CD14-positive monocyte (primary cell): ENCODE measurements around the gene NEDD4L. TPM values are rescaled to one million over a fixed set of nuclear protein-coding genes. Genes with fewer than 3 reads are reported as not detected.

Source experiments
- DNase-seq, 3 donors: peaks; one replicate each; pipeline ENCODE4 v3.0.0-alpha.2; 2011 to 2022
- H2AFZ ChIP-seq: 2 replicates; pipeline ENCODE4 v1.6.0; 2012; ENCODE audit warnings: mild to moderate bottlenecking, low read depth, low read length, inconsistent platforms; ENCODE audit not compliant: insufficient read depth, poor library complexity, severe bottlenecking
- H3K27ac ChIP-seq, 2 donors: 1 replicate in 1 of 2; 2 replicates in 1 of 2; pipeline ENCODE4 v1.5.1; 2012 to 2013; ENCODE audit warnings: low read length in 2 of 2, control low read depth in 1 of 2, inconsistent platforms in 1 of 2, low read depth in 1 of 2, mild to moderate bottlenecking in 1 of 2
- H3K27me3 ChIP-seq, 2 donors: one replicate each; pipeline versions ENCODE4 v1.6.0 to v1.6.1; 2011 to 2013; ENCODE audit warnings: low read length in 2 of 2; ENCODE audit not compliant: control insufficient read depth in 2 of 2, insufficient read depth in 2 of 2
- H3K36me3 ChIP-seq, 2 donors: replicated peaks in 1 of 2; 1 replicate in 1 of 2; 2 replicates in 1 of 2; pipeline versions ENCODE4 v1.5.1 to v1.6.1; 2012 to 2013; ENCODE audit warnings: low read length in 2 of 2, control low read depth in 1 of 2, inconsistent platforms in 1 of 2, mild to moderate bottlenecking in 1 of 2; ENCODE audit not compliant: insufficient read depth in 2 of 2, control insufficient read depth in 1 of 2
- H3K4me1 ChIP-seq, 2 donors: 1 replicate in 1 of 2; 2 replicates in 1 of 2; pipeline versions ENCODE4 v1.5.1 to v1.6.1; 2012 to 2013; ENCODE audit warnings: low read length in 2 of 2, control low read depth in 1 of 2, inconsistent platforms in 1 of 2, mild to moderate bottlenecking in 1 of 2, moderate library complexity in 1 of 2; ENCODE audit not compliant: insufficient read depth in 2 of 2, control insufficient read depth in 1 of 2
- H3K4me2 ChIP-seq: replicated peaks from 2 replicates; pipeline ENCODE3; 2012; ENCODE audit warnings: low read length, moderate library complexity, mild to moderate bottlenecking; ENCODE audit not compliant: poor library complexity, severe bottlenecking; ENCODE audit errors: extremely low read depth
- H3K4me3 ChIP-seq, 3 experiments: fragments of 200-600 bp in 1 of 3; sonication (generic) in 1 of 3; replicated peaks in 1 of 3; 1 replicate in 2 of 3; 2 replicates in 1 of 3; pipeline ENCODE4 v1.5.1; 2011 to 2013; ENCODE audit warnings: low read length in 3 of 3, mild to moderate bottlenecking in 3 of 3, control low read depth in 2 of 3, low read depth in 2 of 3, inconsistent platforms in 1 of 3, moderate library complexity in 1 of 3
- H3K79me2 ChIP-seq: 2 replicates; pipeline ENCODE4 v1.6.0; 2012; ENCODE audit warnings: mild to moderate bottlenecking, control low read depth, inconsistent platforms, low read length, moderate library complexity; ENCODE audit not compliant: insufficient read depth
- H3K9ac ChIP-seq: 2 replicates; pipeline ENCODE4 v1.6.0; 2017; ENCODE audit warnings: low read length, mild to moderate bottlenecking; ENCODE audit not compliant: insufficient read depth, poor library complexity, severe bottlenecking
- H3K9me3 ChIP-seq, 2 donors: replicated peaks in 1 of 2; 1 replicate in 1 of 2; 2 replicates in 1 of 2; pipeline versions ENCODE4 v1.5.1 to v1.6.1; 2012 to 2013; ENCODE audit warnings: low read length in 2 of 2, control low read depth in 1 of 2; ENCODE audit not compliant: control insufficient read depth in 1 of 2, insufficient read depth in 1 of 2
- H4K20me1 ChIP-seq: 2 replicates; pipeline ENCODE4 v1.6.0; 2012; ENCODE audit warnings: mild to moderate bottlenecking, low read length, control low read depth, moderate library complexity; ENCODE audit not compliant: insufficient read depth
- H3K27ac Mint-ChIP-seq, 7 donors: one replicate each; pipeline ENCODE4 v1.8.0; 2020; ENCODE audit warnings: mild to moderate bottlenecking in 7 of 7, mixed read lengths in 7 of 7, moderate library complexity in 6 of 7, inconsistent platforms in 2 of 7
- H3K27me3 Mint-ChIP-seq, 3 donors: one replicate each; pipeline ENCODE4 v1.8.0; 2021 to 2022; ENCODE audit warnings: low read depth in 3 of 3, mild to moderate bottlenecking in 3 of 3, mixed read lengths in 3 of 3, moderate library complexity in 3 of 3, inconsistent platforms in 1 of 3
- H3K36me3 Mint-ChIP-seq, 2 donors: one replicate each; pipeline ENCODE4 v1.8.0; 2020; ENCODE audit warnings: mixed read lengths in 2 of 2, inconsistent platforms in 1 of 2, mild to moderate bottlenecking in 1 of 2
- H3K4me1 Mint-ChIP-seq: one replicate; pipeline ENCODE4 v1.8.0; 2020; ENCODE audit warnings: mild to moderate bottlenecking, mixed read lengths
- H3K4me3 Mint-ChIP-seq, 2 donors: one replicate each; pipeline ENCODE4 v1.8.0; 2020; ENCODE audit warnings: mild to moderate bottlenecking in 2 of 2, mixed read lengths in 2 of 2, moderate library complexity in 1 of 2
- H3K9me3 Mint-ChIP-seq, 7 donors: one replicate each; pipeline ENCODE4 v1.8.0; 2020 to 2022; ENCODE audit warnings: mixed read lengths in 7 of 7, mild to moderate bottlenecking in 6 of 7, moderate library complexity in 6 of 7, inconsistent platforms in 2 of 7
- WGBS: methylation state at CpG from one replicate; pipeline ENCODE4 v1.1.5; 2013; ENCODE audit warnings: missing lambda C conversion rate; ENCODE audit not compliant: insufficient coverage; 5-methylcytosine and 5-hydroxymethylcytosine counted together
- intact Hi-C, 2 donors: fragments of 100-400 bp; cut with micrococcal nuclease; formaldehyde crosslinking; loops; one replicate each; pipeline versions ENCODE4 v1.15.0 to v1.15.1; 2023
- polyA plus RNA-seq, 3 donors: library from polyadenylated mRNA; depleted of rRNA in 1 of 3; unstranded in 2 of 3; stranded (reverse) in 1 of 3; fragments of 300-500 nt in 2 of 3; fragments of >200 nt in 1 of 3; fragmentation: Illumina TruSeq in 2 of 3; gene quantifications; 1 replicate in 2 of 3; 2 replicates in 1 of 3; pipeline ENCODE4 v1.2.3, GENCODE V29; 2012 to 2021
- TF ChIP-seq, protein P1 (sequence below): fragments of 200-600 bp; IDR thresholded peaks from one replicate; pipeline ENCODE4 v1.8.0; 2022; ENCODE audit warnings: antibody characterized with exemption, mild to moderate bottlenecking

The NEDD4L gene
- polyA plus RNA-seq, 3 donors, result 2.5 to 5.2 (median 4.5) TPM

DNA sequence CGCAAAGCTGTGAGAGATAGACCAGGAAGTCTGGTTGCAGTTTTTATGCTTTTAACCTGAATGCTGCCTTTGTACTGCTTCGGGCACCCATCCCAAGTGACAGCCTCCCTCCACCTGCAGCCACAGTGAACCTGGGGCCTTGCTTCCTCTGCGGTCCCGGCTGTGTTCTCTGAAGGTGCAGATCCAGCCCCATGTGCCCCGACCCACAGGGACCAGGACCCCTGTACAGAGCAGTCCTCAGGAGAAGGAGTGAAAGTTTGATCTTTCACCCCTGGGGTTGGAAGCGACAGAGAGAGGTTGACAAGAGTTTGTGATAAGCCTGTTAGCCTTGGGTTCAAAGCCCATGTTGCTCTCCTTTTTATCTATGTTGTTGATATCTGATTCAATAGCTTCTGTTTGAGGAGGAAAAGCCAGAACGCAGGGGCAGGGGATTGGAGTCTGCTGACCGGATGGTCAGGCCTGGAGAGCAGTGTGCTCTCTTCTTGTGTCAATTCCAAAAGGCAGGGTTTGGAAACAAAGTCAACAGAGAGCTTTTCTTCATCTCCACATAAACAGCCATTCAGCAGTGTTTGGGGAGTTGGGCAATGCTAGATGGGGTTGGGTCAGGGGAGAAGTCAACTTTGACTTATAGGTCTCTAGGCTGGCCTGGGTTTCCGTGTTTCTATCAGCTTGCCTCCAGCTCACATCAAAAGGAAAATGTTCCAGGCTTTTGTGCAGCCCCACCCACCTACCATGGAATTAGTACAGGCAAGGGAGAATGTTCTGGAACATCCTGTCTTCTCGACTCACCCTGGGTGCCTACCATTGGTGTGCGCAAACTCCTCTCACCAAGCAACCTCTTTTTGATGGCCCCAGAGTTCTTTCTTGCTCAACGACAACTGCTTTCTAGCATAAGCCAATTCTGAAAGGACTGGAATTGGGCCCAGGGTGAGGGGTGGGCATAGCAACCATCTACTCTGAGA, 369.9 kb downstream of the NEDD4L start:
- H3K27me3 ChIP-seq, result no peaks in the 10 kb centered on the region
- H3K4me3 ChIP-seq, result no peak overlapping the region
- peaks cover 0 to 10% (median 6%) of the 10 kb centered on the region in 3 donors for H3K27me3 Mint-ChIP-seq
- no peak overlapping the region for H3K27ac ChIP-seq
- peaks cover 0 to 2% (median 0%) of the 10 kb centered on the region in 7 donors for H3K9me3 Mint-ChIP-seq
- no peak for DNase-seq
- H3K9ac ChIP-seq, result no peak overlapping the region
- H3K36me3 Mint-ChIP-seq, result no peaks in the 10 kb centered on the region
- intact Hi-C loops, result no loop called here
- H3K9me3 ChIP-seq, result no peaks in the 10 kb centered on the region
- no peak overlapping the region for H2AFZ ChIP-seq
- H3K4me1 ChIP-seq, result no peaks in the 10 kb centered on the region
- H3K36me3 ChIP-seq, result no peaks in the 10 kb centered on the region
- no peak overlapping the region for H3K4me2 ChIP-seq
- H3K27ac Mint-ChIP-seq, result no peak overlapping the region
- H3K79me2 ChIP-seq, result no peaks in the 10 kb centered on the region
- no peak overlapping the region for H3K4me3 Mint-ChIP-seq
- 100% methylated on average over 2 of the region's 12 CpGs for WGBS
- TF ChIP-seq, protein P1, sequence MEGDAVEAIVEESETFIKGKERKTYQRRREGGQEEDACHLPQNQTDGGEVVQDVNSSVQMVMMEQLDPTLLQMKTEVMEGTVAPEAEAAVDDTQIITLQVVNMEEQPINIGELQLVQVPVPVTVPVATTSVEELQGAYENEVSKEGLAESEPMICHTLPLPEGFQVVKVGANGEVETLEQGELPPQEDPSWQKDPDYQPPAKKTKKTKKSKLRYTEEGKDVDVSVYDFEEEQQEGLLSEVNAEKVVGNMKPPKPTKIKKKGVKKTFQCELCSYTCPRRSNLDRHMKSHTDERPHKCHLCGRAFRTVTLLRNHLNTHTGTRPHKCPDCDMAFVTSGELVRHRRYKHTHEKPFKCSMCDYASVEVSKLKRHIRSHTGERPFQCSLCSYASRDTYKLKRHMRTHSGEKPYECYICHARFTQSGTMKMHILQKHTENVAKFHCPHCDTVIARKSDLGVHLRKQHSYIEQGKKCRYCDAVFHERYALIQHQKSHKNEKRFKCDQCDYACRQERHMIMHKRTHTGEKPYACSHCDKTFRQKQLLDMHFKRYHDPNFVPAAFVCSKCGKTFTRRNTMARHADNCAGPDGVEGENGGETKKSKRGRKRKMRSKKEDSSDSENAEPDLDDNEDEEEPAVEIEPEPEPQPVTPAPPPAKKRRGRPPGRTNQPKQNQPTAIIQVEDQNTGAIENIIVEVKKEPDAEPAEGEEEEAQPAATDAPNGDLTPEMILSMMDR, result no peak
- H3K4me1 Mint-ChIP-seq, result no peaks in the 10 kb centered on the region
- H4K20me1 ChIP-seq, result no peaks in the 10 kb centered on the region

DNA sequence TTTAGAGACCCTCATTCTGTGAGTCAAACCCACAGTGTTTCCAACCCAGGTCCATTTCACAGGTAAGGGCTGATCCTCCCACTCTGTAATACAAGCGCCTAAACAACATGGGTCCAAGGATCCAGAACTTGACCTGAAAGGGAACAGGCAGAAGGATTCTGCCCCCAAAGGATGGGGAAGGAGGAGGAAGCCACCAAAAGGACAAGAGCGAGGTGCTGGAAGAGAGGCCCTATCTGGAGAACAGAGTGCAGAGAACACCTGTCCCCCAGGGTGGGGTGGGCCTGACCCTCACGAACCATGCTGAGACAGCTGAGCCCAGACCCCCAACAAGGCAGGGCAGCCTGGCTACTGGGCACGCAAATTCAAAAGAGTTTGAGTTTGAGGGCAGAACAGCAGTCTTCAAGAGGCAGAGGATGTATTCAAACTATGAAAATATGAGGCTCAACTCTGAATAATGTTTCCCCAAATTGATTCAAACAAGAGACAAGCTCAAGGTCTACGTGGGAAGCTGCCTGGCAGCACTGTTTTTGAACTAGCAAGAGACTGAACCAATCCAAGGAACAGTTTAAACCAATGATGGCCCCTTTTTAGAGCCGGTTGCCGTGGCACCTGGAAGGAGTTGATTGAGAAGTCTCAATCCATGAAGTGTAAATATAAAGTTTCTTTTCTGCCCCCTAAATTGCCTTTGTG, 372.1 kb downstream of the NEDD4L start:
- Histone ChIP-seq H2AFZ (no peak overlapping the region), H3K4me1 (no peaks in the 10 kb centered on the region), H3K9ac (no peak overlapping the region), H3K79me2 (no peaks in the 10 kb centered on the region), H3K9me3 (no peaks in the 10 kb centered on the region), H3K4me3 (no peak overlapping the region), H3K36me3 (no peaks in the 10 kb centered on the region), H3K4me2 (no peak overlapping the region), H4K20me1 (no peaks in the 10 kb centered on the region), H3K27ac (no peak overlapping the region), H3K27me3 (no peaks in the 10 kb centered on the region)
- TF ChIP-seq, protein P1, result no peak
- no peak overlapping the region for H3K4me3 Mint-ChIP-seq
- peaks cover 4 to 10% (median 5%) of the 10 kb centered on the region in 3 donors for H3K27me3 Mint-ChIP-seq
- H3K36me3 Mint-ChIP-seq, result no peaks in the 10 kb centered on the region
- 94% methylated on average over 4 of the region's 7 CpGs for WGBS
- H3K4me1 Mint-ChIP-seq, result no peaks in the 10 kb centered on the region
- no peak for DNase-seq
- H3K27ac Mint-ChIP-seq, result no peak overlapping the region
- intact Hi-C loops, result no loop called here
- peaks cover 0 to 3% (median 0%) of the 10 kb centered on the region in 7 donors for H3K9me3 Mint-ChIP-seq
